Endometrial microvascular endothelial cells (primary cell): ENCODE measurements around the gene CAT. TPM values are rescaled to one million over a fixed set of nuclear protein-coding genes. Genes with fewer than 3 reads are reported as not detected.

Source experiments
- in situ Hi-C: cut with HindIII; loops from 2 replicates; pipeline ENCODE4 v1.10.0; 2017; ENCODE audit warnings: low sequenced_read_pairs, low pct_unique_long_range_greater_than_20kb; ENCODE audit errors: inconsistent ontology term
- total RNA-seq: library from RNA; depleted of rRNA; stranded (reverse); fragments of >200 nt; gene quantifications from one replicate; pipeline ENCODE4 v1.2.3, GENCODE V29; 2015; ENCODE audit errors: inconsistent ontology term

CAT gene
- total RNA-seq, result 44.0 TPM

DNA sequence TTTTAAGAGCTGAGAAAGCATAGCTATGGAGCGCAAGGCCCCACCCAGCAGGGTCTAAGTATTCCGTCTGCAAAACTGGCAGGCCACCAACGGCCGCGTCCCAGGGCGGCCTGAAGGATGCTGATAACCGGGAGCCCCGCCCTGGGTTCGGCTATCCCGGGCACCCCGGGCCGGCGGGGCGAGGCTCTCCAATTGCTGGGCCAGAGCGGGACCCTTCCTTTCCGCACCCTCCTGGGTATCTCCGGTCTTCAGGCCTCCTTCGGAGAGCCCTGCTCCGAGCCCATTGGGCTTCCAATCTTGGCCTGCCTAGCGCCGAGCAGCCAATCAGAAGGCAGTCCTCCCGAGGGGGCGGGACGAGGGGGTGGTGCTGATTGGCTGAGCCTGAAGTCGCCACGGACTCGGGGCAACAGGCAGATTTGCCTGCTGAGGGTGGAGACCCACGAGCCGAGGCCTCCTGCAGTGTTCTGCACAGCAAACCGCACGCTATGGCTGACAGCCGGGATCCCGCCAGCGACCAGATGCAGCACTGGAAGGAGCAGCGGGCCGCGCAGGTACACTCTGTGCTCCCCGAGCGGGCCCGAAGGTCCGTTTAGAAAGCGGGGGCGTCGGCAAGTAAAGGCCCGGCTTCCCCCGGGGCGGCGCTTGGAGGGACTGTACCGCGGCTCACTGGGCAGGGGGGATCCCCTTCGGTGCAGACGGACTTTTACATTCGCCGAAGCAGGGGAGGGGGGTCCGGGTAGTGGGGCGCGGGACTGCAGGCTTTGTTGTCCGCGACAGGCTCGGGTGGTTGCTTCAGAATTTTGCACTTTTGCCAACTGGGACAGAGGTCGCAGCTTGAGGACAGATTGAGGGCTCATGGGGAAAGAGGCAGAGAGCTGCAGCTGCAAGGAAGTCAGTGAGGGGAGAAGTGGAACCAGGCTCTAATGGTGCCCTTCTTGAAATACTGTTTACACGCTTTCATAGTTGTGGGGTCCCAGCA lies at the start of gene CAT:
TSS of gene CAT (plus strand) at position 406 of the 979 bp plus-strand sequence. CDS start at position 486, 80 bp downstream.
- in situ Hi-C loops, result no loop called here

GRCh38 chr11:34394771-34395300 lies 43.9 kb upstream of the CAT start:
- in situ Hi-C loops, result no loop called here

- in situ Hi-C loops, result no loop called here
These were observed 42.7 kb upstream of the CAT start for GRCh38 chr11:34395916-34396550.

DNA sequence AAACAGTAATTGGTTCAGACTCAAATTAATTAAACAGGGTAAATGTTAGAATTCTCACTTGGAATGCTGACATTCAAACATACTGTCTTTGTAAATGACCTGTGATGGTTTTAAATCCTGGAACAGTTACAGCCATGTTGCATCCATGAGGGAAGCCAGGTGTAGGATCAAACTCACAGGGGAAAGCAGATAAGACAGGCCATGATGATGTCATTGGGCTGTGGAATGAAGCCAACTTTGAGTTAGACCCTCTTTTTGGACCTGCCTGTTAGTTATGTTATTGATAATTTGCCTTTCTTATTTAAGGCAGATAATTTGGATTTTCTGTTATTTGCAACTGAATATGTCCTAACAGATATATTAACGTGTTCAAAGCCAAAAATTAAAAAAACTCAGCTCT lies 41.6 kb upstream of the CAT start:
- in situ Hi-C loops, result no loop called here

DNA sequence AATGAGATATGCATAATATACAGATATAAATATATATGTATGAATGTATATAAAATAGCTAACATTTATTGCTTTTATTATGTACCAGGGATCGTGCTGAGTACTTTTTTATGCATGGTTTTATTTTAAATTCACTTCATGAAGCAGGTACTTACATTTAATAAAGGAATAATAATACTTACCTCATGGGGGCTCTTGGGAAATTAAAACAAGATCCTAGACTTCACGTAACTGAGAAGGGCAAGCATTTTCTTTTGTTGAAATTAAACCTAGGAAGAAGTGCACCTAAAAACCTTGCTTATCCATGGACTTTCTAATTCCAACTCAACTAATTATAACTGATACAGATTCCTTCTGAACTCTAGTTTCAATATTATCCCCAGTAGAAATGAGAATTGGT lies 40.9 kb upstream of the CAT start:
- in situ Hi-C loops, result no loop called here

- in situ Hi-C loops, result no loop called here
These were observed 35.3 kb upstream of the CAT start for GRCh38 chr11:34403431-34403830.

GRCh38 chr11:34404280-34404679 lies 34.5 kb upstream of the CAT start:
- in situ Hi-C loops, result no loop called here

DNA sequence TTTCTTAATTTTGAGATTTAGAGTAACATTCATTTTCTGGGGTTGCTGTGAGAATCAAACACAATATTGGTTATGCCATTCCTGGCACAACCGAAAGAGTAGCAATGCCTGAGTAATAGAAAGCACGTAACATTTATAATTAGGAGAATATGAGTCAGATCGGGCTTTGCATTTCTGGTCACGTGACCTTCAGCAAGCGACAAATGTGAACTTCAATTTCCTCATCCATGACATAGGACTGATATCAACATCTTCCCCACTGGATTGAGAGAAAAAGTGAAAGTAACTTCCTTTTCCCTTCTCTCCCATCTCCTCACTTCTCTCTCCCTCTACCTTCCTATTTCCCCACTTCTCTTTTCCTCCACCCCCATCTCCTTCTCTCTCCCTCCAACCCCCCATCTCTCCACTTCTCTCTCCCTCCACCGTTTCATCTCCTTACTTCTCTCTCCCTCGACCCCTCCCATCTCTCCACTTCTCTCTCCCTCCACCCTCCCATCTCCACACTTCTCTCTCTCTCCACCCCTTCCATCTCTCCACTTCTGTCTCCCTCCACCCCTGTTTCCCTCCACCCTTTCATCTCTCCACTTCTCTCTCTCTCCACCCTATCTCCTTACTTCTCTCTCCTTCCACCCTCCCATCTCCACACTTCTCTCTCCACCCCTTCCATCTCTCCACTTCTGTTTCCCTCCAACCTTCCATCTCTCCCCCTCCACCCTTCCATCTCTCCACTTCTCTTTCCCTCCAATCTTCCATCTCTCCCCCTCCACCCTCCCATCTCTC lies 33.5 kb upstream of the CAT start:
- in situ Hi-C loops, result no loop called here

GRCh38 chr11:34406413-34406812 lies 32.3 kb upstream of the CAT start:
- in situ Hi-C loops, result no loop called here

- in situ Hi-C loops, result no loop called here
These were observed 31.5 kb upstream of the CAT start for GRCh38 chr11:34407121-34407813.

DNA sequence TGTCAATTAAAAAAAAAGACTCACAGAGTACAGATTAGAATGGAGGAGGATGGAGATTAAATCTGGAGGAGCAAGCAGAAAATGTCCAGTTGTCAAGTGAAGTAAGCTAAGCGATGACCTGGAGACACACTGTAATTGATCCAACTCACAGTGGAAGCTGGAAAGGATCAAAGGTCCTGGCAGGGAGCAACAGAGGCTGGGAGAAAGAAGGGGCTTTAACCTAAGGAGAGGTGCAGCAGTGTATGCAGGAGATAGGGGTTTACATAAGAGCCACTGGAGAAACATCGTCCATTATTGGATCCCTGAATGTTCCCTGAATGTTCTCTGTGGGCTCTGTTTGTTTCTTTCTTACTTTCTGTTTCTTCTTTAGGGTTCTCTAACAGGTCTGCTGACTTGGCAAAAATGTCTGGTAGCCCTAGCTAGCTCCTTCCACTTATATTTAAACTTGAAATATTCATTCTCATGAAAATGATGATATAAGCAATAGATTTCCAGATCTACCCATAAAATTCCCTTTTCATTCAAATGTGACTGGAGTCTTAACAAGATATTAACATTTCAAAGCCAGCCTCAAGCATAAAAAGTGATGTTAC lies 30.1 kb upstream of the CAT start:
- in situ Hi-C loops, result no loop called here

DNA sequence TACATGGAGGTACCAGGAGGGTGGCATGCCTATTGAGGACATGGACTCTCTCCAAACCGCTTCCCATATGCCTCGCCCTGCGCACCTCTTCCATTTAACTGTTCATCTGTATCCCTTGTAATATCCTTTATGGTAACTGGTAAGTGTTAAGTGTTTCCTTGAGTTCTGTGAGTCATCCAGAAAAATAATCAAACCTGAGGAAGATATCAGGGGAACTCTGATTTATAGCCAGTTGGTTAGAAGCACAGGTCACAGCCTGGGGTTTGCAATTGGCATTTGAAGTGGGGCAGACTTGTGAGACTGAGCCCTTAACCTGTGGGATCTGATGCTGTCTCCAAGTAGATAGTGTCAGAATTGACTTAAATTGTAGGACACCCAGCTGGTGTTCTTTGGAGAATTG lies 27.6 kb upstream of the CAT start:
- in situ Hi-C loops, result no loop called here

- in situ Hi-C loops, result no loop called here
These were observed 26.9 kb upstream of the CAT start for GRCh38 chr11:34411791-34412190.

- in situ Hi-C loops, result no loop called here
These were observed 25.5 kb upstream of the CAT start for GRCh38 chr11:34413263-34413662.

DNA sequence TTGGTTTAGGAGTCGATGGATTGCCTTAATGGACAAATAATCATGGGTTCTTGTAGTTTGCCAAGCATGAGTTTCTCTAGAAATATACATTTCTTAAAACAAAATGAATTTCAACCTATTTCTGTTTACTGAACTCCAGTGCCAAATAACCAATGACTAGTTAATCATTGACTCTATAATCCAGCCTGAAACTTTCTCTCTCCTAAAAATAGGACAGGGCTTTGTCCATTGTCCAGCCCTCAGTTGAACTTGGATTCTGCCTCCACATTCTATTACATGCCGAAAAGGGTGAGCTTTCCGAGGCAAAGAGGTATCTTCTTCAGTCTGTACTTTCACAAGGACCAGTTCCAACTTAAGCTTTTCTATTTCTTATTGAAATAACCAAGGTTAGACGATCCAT lies 23.2 kb upstream of the CAT start:
- in situ Hi-C loops, result no loop called here

GRCh38 chr11:34416088-34416487 lies 22.6 kb upstream of the CAT start:
- in situ Hi-C loops, result no loop called here

GRCh38 chr11:34416766-34417165 lies 22.0 kb upstream of the CAT start:
- in situ Hi-C loops, result no loop called here

DNA sequence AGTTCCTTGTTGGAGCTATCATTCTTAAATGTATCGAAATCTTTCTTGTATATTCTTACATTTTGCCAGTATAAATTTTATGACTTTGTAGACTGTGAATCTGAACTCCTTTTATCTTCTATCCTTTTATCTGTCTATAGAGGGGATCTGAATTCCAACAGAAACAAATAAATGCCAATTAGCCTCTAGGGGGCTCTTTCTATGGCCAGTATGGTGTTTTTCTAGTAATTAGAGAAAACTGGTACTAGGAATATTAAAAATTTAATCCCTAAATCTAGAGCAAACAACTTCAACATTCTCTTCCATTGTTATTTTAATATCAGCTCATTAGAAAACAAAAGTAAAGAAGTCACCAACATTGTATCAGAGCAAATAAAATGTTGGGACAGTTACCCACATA lies 21.5 kb upstream of the CAT start:
- in situ Hi-C loops, result no loop called here
